Ovary (tissue), 3 donors: Measurements from ENCODE around the gene NSUN6.
"Not testable (repeated sequence)": the region's sequence is repeated elsewhere in the genome, so short reads cannot be mapped to it uniquely, and the experiment has no call there.

Experiments
- EP300 ChIP-seq: sonication (generic); formaldehyde crosslinking; IDR thresholded peaks from one replicate; pipeline ENCODE4 v1.6.1; 2017; ENCODE audit warnings: antibody characterized with exemption
- TF ChIP-seq, protein P1 (sequence below), 3 donors: fragments of 450-650 bp in 2 of 3; fragments of 200-600 bp in 1 of 3; IDR thresholded peaks; one replicate each; pipeline versions ENCODE4 v1.5.1 to v1.8.0; 2016 to 2022; ENCODE audit warnings: antibody characterized with exemption in 3 of 3, mild to moderate bottlenecking in 1 of 3
- donor health status: DM: no; HTN: no; CAD: no.

DNA sequence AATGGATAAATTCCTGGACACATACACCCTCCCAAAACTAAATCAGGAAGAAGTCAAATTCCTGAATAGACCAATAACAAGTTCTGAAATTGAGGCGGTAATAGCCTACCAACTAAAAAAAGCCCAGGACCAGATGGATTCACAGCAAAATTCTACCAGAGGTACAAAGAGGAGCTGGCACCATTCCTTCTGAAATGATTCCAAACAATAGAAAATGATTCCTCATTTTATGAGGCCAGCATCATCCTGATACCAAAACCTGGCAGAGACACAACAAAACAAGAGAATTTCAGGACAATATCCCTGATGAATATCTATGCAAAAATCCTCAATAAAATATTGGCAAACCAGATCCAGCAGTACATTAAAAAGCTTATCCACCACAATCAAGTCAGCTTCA, 60.2 kb downstream of the NSUN6 start:
- TF ChIP-seq, protein P1, sequence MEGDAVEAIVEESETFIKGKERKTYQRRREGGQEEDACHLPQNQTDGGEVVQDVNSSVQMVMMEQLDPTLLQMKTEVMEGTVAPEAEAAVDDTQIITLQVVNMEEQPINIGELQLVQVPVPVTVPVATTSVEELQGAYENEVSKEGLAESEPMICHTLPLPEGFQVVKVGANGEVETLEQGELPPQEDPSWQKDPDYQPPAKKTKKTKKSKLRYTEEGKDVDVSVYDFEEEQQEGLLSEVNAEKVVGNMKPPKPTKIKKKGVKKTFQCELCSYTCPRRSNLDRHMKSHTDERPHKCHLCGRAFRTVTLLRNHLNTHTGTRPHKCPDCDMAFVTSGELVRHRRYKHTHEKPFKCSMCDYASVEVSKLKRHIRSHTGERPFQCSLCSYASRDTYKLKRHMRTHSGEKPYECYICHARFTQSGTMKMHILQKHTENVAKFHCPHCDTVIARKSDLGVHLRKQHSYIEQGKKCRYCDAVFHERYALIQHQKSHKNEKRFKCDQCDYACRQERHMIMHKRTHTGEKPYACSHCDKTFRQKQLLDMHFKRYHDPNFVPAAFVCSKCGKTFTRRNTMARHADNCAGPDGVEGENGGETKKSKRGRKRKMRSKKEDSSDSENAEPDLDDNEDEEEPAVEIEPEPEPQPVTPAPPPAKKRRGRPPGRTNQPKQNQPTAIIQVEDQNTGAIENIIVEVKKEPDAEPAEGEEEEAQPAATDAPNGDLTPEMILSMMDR (IDR thresholded peaks at IDR 0.05) = not testable (repeated sequence)
- not testable (repeated sequence) for TF ChIP-seq EP300
